ENCODE results near the gene STAB2.

GRCh38 chr12:103710544-103710943 lies 123.5 kb downstream of the STAB2 start:
- TF ChIP-seq POLR2A (IDR thresholded peaks at IDR 0.05) (no peak), CTCF (IDR thresholded peaks at IDR 0.05) (no peak)
